ENCODE data around the gene CTBP1.

DNA sequence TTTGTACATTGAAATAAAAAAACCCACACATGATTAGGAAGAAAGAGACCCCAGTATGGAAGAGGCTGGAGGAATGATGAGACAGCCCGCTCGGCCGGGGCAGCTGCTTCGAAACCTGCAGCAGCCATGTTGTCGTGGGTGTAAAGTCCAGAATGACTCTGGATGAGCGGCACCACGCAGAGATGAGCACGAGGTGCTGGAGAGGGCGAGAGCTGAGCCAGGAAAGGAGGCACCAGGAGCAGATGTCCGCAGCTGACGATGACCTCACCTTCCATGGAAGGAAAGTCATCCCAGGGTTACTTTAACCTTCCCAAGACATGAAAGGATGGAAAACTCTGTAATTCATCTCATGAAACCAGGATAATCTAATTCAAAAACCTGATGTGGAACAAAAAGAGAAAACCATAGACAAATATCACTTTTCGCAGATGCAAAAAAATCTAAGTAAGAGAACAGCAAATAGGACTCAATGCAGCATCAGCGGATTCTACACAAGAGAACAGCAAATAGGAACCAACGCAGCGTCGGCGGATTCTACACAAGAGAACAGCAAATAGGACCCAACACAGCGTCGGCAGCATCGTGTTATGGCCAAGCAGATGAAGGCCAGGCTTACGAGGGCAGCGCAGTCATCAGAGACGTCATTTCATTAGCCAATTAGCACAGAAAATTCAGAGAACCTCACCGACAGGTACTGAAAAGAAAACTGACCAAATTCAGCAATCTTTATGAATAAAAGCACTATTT, 50.7 kb downstream of the CTBP1 start:
- TF ChIP-seq, protein P1, sequence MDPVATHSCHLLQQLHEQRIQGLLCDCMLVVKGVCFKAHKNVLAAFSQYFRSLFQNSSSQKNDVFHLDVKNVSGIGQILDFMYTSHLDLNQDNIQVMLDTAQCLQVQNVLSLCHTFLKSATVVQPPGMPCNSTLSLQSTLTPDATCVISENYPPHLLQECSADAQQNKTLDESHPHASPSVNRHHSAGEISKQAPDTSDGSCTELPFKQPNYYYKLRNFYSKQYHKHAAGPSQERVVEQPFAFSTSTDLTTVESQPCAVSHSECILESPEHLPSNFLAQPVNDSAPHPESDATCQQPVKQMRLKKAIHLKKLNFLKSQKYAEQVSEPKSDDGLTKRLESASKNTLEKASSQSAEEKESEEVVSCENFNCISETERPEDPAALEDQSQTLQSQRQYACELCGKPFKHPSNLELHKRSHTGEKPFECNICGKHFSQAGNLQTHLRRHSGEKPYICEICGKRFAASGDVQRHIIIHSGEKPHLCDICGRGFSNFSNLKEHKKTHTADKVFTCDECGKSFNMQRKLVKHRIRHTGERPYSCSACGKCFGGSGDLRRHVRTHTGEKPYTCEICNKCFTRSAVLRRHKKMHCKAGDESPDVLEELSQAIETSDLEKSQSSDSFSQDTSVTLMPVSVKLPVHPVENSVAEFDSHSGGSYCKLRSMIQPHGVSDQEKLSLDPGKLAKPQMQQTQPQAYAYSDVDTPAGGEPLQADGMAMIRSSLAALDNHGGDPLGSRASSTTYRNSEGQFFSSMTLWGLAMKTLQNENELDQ (CRISPR knock-in tag; IDR thresholded peaks at IDR 0.05; ENCODE audit: borderline replicate concordance): no peak
- TF ChIP-seq FOXM1 (IDR thresholded peaks at IDR 0.05; ENCODE audit: low read depth) (no peak), FOXM1 (CRISPR knock-in tag; IDR thresholded peaks at IDR 0.05; ENCODE audit: low read depth) (no peak), CAMTA2 (CRISPR knock-in tag; conservative IDR thresholded peaks at IDR 0.05) (no peak), EZH2 (IDR thresholded peaks at IDR 0.05; ENCODE audit: borderline replicate concordance, low read depth, low read length) (no peak), KDM4B (IDR thresholded peaks at IDR 0.05; ENCODE audit: borderline replicate concordance in 2 of 2, low read depth in 1 of 2) (no peak), YY1 (IDR thresholded peaks at IDR 0.05; ENCODE audit: borderline replicate concordance in 1 of 3, control insufficient read depth in 1 of 3, extremely low read depth in 1 of 3, insufficient read depth in 3 of 3, insufficient read length in 1 of 3, insufficient replicate concordance in 2 of 3, low read depth in 1 of 3, low read length in 2 of 3) (peak in 1 of 3 experiments; percentile 11), EP300 (IDR thresholded peaks at IDR 0.05; ENCODE audit: low read length) (no peak), ZNF592 (IDR thresholded peaks at IDR 0.05) (no peak), DDX20 (tag; IDR thresholded peaks at IDR 0.05; ENCODE audit: low read depth) (no peak), ZNF239 (CRISPR knock-in tag; IDR thresholded peaks at IDR 0.05) (no peak), JUND (IDR thresholded peaks at IDR 0.05; ENCODE audit: borderline replicate concordance, low read depth, low read length) (no peak), JUND (tag; IDR thresholded peaks at IDR 0.05; ENCODE audit: borderline replicate concordance, low read depth, low read length) (no peak), TAL1 (IDR thresholded peaks at IDR 0.05) (no peak), KDM1A (IDR thresholded peaks at IDR 0.05) (no peak), SMARCC2 (IDR thresholded peaks at IDR 0.05; ENCODE audit: low read depth) (no peak)

Data from K562 (cell line).